ENCODE data around the gene GSTCD. TPM values are rescaled to one million over a fixed set of nuclear protein-coding genes. Genes with fewer than 3 reads are reported as not detected.
"Not testable (repeated sequence)": the region's sequence is repeated elsewhere in the genome, so short reads cannot be mapped to it uniquely, and the experiment has no call there.

GSTCD gene
- total RNA-seq, 1 experiment from 2014 or later, result 15.7 TPM

DNA sequence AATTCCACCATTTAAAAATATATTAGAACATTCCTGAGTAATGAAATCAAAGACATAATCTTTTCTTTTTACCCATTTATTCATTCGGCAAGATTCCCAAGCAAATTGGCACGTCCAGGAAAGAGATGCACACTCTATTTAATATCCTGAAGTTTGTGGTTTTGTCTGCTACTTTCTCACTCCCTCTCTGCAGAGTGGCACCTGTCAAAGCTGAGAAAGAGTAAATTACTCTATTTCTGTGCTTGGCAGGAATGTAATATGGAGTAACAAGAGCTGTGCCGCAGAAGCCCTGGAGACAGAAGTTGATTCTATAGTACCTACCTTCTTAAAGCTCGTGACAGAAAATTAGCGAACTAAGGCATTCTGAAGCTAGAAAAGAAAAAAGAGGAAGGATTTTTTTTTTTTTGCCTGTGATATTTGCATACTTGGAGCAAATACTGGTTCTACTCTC, 5.5 kb downstream of the GSTCD start:
- no peak for DNase-seq (ENCODE audit: extremely low read depth, low read depth)

DNA sequence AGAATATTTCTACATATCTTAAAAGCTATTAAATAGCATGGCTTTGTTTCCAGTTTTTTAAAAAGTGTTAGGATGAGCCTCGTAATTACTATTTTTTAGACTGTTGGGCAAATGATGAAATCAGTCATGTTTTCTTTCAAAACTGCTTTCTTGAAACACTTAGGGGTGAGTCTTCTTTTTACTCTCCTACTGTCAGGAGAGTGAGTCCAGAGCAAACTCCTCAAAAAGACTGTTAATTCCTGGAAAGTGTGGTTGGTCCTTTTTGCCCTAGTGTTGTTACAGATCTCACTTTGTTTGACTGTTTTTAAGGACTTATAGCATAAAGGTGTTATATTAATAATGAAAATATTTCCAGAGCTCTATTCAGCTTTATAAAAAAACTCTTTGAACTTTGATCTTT, 6.3 kb downstream of the GSTCD start:
- no peak for DNase-seq (ENCODE audit: extremely low read depth, low read depth)

DNA sequence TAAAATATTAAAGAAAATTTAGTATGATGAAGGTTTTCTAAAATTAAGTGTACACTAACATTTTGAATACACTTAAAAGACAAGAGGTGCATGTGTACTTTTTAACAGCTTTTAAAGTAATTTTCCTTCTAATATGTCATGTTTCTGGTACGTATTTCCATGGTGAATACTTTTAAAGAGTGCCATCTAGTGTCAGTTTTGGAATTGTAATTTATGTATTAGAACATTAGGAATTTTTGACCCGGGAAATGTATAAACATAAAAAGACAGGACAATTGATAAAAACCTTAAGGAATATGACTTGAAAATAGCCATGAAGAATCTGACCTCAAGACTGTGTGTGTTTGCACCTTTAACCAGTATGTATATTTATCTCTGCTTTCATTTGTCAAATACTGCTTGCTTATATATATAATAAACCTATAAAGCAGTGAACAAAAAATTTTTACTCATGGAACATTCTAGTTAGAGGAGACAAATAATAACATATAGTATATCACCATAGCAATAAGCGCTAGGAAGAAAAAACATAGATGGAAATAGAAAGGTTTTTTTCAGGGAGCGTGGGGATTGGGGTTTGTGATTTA, 7.2 kb downstream of the GSTCD start:
- DNase-seq (ENCODE audit: extremely low read depth, low read depth), result peak; percentile 23

DNA sequence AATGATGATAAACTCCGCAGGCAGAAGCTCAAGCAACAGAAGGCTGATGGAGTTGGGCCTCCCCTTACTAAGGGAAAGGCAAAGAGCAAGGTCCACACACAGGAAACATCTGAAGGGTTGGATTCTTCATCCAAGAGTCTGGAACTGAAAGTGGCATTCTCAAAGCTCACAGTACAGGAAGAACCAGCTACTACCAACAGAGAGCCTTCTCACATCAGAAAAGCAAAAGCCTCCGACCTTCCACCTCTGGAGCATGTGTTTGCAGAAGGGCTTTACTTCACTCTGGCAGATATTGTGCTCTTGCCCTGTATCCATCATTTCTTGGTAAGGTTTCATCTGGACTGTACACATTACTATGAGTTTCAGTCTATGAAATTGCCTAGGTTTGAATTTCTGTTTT, 10.6 kb downstream of the GSTCD start:
- DNase-seq (ENCODE audit: extremely low read depth, low read depth), result no peak

DNA sequence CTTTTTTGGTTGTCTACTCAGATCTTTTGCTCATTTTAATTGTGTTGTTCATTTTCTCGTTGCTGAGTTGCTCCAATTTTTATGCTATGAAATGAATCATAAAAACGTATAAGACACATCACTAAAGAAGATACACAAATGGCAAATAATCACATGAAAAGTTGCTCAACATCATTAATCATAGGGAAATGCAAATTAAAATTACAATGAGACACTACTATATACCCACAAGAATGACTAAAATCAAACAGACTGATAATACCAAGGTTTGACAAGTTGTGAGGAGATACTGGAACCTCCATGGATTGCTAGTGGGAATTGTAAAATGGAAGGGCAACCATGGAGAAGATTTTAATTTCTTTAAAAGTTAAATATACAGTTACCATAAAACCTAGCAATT, 17.0 kb downstream of the GSTCD start:
- DNase-seq (ENCODE audit: extremely low read depth, low read depth), result no peak

DNA sequence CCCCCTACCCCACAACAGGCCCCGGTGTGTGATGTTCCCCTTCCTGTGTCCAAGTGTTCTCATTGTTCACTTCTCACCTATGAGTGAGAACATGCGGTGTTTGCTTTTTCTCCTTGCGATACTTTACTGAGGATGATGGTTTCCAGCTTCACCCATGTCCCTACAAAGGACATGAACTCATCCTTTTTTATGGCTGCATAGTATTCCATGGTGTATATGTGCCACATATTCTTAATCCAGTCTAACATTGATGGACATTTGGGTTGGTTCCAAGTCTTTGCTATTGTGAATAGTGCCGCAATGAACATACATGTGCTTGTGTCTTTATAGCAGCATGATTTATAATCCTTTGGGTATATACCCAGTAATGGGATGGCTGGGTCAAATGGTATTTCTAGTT, 21.3 kb downstream of the GSTCD start:
- not testable (repeated sequence) for DNase-seq (ENCODE audit: extremely low read depth, low read depth)

DNA sequence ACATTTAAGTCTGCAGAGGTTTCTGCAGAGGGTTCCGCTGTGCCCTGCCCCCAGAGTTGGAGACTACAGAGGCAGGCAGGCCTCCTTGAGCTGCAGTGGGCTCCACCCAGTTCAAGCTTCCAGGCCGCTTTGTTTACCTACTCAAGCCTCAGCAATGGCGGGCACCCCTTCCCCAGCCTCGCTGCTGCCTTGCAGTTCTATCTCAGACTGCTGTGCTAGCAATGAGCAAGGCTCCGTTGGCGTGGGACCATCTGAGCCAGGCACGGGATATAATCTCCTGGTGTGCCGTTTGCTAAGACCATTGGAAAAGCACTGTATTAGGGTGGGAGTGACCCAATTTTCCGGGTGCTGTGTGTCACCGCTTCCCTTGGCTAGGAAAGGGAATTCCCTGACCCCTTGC, 26.6 kb downstream of the GSTCD start:
- not testable (repeated sequence) for DNase-seq (ENCODE audit: extremely low read depth, low read depth)

DNA sequence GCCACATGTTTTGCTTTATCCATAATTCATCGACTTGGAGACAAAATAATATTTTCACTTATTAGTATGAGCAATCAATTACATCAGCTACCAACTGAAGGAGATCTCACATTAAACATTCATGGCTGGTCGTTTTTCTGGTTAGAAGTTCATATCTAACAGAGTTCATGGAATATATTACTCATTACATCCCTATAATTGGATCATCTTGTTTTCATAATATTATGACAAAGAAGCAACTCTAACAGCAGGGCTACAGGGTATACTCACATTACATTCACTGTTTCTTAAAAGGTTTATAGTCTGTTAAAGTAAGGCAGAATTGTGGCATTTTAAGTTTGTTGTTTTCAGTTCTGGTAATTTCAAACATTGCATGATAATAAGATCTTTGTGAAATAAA, 33.0 kb downstream of the GSTCD start:
- no peak for DNase-seq (ENCODE audit: extremely low read depth, low read depth)

DNA sequence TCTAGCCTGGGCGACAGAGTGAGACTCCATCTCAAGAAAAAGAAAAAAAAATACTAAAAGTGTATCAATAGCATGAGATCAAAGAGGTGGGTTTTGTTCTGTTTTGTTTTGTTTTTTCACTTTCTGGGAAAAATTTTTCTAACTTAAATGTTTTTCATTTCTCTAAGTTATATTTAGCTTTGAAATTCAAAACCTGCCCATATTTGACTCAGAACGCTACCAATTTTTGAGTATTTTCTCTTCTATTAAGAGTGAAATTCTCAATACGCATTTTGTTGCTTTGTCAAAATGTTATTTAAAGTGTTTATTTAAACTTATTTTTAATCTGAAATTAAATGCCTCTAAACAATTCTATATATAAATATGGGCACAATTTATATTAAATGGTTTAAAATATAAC, 39.6 kb downstream of the GSTCD start:
- no peak for DNase-seq (ENCODE audit: extremely low read depth, low read depth)

DNA sequence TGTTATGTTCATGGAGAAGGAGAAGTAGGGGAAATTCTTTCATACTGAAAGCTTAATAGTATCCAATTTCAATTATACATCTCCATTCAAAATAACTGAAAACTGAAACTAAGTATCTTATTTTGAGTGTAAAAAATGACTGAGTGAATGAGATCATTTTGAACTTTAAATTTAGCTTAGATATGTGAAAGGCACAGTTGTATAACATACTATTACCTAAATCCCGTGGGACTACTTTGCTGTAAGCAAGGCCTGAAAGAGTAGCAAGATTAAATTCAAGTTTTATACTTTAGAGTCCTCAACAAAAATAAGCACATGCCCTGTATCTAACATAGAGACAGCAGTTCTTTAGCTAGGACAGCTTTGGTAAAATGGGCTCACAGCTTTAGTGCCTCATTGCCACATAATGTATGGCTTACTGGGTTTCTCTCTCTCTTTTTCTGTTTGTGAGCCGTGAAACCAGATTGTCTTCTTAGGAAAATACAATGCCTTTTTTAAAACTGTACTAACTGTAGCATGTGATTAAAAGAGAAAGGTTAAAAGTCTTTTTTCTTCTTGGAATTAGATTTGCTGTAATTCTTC, 43.2 kb downstream of the GSTCD start:
- DNase-seq (ENCODE audit: extremely low read depth, low read depth), result no peak

DNA sequence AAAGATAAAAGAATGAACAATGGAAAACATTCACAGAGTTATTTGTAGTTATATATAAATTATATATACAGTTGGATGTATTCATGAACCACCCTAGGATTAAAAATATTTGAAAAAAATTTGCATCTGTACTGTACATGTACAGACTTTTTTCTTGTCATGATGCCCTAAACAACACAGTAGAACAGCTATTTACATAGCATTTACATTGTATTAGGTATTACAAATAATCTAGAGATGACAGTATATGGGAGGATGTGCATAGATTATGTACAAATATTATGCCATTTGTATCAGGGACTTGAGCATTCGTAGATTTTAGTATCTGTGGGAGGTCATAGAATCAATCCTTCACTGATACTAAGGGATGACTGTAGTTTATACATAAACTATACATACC, 44.8 kb downstream of the GSTCD start:
- no peak for DNase-seq (ENCODE audit: extremely low read depth, low read depth)

DNA sequence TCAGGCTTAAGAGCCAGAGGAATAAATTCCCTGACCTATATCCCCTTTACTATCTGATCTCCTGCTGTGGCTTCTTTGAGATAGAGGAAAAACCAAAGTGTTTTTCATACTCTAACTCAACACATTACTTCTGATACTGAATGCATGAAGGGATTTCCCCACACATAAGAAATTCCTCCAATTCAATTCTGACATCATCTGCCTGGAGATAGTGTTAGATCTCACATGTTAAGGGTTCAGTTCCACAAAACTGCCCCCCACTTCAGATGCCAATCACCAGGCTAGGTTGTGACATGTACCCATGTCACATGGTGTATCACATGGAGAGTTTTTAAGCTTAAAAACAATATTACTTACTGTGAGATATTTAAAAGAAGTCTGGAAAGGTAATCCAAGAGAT, 46.8 kb downstream of the GSTCD start:
- DNase-seq (ENCODE audit: extremely low read depth, low read depth), result no peak

DNA sequence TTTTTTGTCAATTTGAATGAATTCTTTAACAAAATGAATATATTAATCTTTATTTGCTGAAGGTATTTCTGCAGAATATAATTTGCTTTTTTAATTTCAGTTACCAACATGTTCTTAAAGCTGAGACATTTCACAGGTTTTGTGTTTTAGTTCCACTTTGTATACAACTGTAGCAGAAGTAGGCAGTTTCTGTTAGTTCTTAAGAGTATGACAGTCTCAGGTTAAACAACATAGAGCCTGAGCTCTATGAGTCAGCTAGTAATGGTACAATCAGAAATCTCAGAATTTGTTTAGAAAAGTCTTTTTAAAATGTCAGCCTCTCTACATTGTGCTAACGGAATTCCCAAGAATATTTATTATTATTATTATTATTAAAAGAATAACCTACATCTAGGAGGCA, 50.4 kb downstream of the GSTCD start:
- DNase-seq (ENCODE audit: extremely low read depth, low read depth), result no peak

DNA sequence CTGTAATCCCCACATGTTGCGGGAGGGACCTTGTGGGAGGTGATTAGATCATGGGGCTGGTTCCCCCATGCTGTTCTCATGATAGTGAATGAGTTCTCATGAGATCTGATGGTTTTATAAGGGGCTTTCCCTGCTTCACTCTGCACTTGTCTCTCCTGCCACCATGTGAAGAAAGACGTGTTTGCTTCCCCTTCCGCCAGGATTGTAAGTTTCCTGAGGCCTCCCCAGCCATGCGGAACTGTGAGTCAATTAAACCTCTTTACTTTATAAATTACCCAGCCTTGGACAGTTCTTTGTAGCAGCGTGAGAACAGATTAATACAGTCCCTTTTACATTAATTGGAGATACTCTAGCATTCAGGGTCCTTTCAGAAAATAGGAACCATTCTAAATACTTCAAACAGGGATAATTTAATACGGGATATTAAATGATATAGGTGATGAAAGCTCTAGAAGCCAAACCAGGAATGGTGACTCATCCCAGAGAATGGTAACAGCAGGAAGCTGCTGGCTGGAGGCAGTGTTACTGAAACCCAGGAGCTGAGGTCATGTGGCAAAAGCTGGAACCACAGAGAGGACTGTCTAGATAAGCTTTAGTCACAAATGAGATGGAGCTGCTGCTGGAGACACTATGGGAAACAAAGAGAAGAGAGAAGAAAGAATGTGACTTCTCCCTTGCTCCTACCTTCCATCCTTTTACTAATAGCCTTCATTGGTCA, 57.3 kb downstream of the GSTCD start:
- DNase-seq (ENCODE audit: extremely low read depth, low read depth), result peak; percentile 2

DNA sequence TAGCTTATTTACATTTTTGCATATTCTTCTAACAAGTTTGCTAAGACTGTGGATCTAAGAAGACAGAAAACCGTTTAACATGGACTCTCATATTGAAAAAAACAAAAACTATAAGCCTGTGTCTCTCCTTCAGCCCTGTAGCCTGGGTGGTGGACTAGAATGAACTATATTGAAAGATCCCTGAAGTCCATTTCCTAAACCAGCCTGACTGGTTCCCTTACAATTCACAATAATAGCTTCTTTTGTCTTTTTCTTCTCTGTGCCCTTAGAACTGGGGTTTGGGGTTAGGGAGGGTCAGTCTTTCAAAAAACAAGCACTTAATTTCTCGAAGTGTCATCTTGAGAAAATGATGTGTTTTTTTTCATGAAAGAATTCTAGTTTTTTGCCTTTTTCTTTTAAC, 59.0 kb downstream of the GSTCD start:
- no peak for DNase-seq (ENCODE audit: extremely low read depth, low read depth)

DNA sequence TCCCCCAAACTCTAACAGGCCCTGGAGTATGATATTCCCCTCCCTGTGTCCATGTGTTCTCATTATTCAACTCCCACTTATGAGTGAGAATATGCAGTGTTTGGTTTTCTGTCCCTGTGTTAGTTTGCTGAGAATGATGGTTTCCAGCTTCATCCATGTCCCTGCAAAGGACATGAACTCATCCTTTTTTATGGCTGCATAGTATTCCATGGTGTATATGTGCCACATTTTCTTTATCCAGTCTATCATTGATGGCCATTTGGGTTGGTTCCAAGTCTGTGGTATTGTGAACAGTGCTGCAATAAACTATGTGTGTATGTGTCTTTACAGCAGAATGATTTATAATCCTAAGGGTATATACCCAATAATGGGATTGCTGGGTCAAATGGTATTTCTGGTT, 61.9 kb downstream of the GSTCD start:
- DNase-seq (ENCODE audit: extremely low read depth, low read depth), result not testable (repeated sequence)

DNA sequence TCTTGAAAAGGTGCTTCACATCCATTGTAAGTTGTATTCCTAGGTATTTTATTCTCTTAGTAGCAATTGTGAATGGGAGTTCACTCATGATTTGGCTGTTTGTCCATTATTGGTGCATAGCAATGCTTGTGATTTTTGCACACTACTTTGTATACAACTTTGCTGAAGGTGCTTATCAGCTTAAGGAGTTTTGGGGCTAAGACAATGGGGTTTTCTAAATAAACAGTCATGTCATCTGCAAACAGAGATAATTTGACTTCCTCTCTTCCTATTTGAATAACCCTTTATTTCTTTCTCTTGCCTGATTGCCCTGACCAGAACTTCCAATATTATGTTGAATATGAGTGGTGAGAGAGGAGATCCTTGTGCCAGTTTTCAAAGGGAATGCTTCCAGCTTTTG, 63.5 kb downstream of the GSTCD start:
- DNase-seq (ENCODE audit: extremely low read depth, low read depth), result not testable (repeated sequence)

DNA sequence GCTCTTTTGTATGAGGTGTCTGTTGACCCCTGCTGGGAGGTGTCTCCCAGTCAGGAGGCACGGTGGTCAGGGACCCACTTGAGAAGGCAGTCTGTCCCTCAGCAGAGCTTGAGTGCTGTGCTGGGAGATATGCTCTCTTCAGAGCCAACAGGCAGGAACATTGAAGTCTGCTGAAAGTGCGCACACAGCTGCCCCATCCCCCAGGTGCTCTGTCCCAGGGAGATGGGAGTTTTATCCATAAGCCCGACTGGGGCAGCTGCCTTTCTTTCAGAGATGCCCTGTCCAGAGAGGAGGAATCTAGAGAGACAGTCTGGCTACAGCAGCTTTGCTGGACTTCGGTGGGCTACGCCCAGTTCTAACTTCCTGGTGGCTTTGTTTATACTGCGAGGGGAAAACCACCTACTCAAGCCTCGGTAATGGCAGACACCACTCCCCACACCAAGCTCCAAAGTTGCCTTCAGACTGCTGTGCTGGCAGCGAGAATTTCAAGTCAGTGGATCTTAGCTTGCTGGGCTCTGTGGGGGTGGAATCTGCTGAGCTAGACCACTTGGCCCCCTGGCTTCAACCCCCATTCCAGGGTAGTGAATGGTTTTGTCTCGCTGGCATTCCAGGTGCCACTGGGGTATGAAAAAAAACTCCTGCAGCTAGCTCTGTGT, 67.3 kb downstream of the GSTCD start:
- DNase-seq (ENCODE audit: extremely low read depth, low read depth), result not testable (repeated sequence)

DNA sequence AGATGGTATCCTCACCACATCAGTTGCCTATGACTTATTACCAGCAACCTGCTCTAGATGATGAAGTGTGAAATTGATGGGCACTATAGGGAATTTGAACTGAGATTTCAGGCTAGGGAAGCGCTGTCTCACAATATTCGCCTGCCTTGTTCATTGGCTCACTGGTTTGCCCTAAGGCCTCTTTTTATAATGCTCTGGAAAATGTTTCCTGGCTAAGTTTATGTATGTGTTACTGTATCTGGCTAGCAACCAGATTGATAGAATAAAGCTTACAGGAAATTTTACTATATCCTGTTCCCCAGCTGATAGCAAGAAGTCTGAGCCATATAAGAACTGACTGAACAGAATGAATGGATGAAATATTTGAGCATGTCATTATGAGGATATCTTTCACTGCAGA, 71.6 kb downstream of the GSTCD start:
- no peak for DNase-seq (ENCODE audit: extremely low read depth, low read depth)

DNA sequence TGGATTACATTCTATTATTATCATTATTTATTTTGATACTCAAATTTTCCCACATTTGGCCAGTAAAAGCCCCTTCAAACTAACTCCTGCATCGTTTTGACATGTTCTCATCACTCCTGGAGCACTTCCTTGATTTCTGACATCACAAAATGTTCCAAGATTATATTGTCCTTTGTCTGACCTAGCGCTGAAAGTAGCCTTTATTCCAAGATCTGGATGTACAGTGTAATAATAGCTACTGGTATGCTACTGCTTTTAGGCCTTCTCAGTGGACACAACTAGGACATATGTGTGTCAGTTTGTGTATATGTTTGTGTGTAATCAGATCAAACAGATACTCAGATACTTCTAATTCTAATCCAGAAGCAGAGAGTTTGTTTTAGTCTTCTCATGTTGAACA, 76.2 kb downstream of the GSTCD start:
- no peak for DNase-seq (ENCODE audit: extremely low read depth, low read depth)

DNA sequence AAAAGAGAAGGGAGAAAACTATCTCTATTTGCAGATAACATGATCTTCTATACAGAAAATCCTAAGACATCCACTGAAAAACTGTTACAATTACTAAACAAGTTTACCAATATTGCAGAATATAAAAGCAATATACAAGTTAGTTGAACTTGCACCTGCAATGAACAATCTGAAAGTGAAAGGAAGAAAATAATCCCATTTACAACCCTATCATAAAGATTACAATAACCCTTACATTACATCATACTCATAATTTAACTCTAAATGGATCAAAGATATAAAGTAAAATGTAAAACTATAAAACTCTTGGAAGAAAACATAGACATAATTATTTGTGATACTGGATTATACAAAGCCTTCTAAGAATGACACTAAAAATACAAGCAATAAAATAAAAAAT, 77.2 kb downstream of the GSTCD start:
- no peak for DNase-seq (ENCODE audit: extremely low read depth, low read depth)

DNA sequence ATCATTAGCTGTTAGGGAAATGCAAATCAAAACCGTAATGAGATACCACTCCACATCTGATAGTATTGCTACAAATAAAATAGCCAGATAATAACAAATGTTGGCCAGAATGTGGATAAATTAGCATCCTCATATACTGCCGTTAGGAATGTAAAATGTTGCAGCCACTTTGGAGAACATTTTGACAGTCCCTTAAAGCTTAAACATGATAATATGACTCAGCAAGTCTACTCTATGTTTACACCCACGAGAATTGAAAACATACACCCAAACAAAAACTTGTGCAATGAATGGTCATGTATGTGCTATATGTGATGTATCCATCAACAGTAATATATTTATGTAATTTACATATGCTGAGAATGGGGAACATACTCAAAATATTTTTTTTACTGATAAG, 78.2 kb downstream of the GSTCD start:
- DNase-seq (ENCODE audit: extremely low read depth, low read depth), result no peak

Measured in NCI-H460 (cell line).